Choroid plexus epithelial cell (primary cell): ENCODE data around the gene MTHFD1L.

Experiments
- DNase-seq: peaks from one replicate; pipeline ENCODE4 v3.0.0-alpha.2; 2010; ENCODE audit warnings: low read depth
- H3K4me3 ChIP-seq: 2 replicates; pipeline ENCODE4 v1.5.1; 2011; ENCODE audit warnings: low read depth, mild to moderate bottlenecking, control low read depth, low read length, moderate library complexity
- CTCF ChIP-seq: conservative IDR thresholded peaks from 2 replicates; pipeline ENCODE4 v1.5.1; 2011; ENCODE audit warnings: low read depth, mild to moderate bottlenecking, control low read depth, inconsistent platforms, low read length, moderate library complexity

MTHFD1L gene

GRCh38 chr6:151067684-151068596 lies 202.4 kb downstream of the MTHFD1L start:
- peak; percentile 98 for DNase-seq
- H3K4me3 ChIP-seq, result no peak overlapping the region
- TF ChIP-seq CTCF, result no peak

DNA sequence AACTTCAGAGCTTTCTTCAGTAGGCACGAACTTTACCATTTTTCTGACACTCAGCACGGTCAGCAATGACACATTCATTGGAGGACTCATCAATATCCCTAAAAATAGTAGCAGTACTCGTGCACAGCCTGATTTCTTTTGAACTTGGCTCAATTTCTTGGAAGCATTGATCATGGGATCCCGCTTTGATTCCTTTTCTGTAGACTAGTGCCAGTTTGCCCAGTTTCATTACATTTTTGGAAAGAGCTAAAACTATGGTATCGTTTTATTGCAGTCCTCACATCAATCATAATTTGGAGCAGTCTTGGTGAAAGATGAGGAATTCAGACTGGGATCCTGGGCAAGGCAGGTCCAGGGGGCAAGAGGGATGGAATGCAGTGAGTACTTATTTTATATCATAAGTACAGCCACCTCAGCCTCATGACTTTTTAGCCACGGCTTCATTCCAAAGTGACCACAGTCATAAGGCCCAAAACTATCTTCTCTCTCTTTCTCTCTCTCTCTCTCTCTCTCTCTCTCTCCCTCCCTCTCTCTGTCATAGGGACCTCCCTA lies 203.3 kb downstream of the MTHFD1L start:
- no peak for TF ChIP-seq CTCF
- peak; percentile 75 for DNase-seq
- H3K4me3 ChIP-seq, result no peak overlapping the region

GRCh38 chr6:151069641-151070040 lies 204.1 kb downstream of the MTHFD1L start:
- no peak for TF ChIP-seq CTCF
- no peak overlapping the region for H3K4me3 ChIP-seq
- no peak for DNase-seq

DNA sequence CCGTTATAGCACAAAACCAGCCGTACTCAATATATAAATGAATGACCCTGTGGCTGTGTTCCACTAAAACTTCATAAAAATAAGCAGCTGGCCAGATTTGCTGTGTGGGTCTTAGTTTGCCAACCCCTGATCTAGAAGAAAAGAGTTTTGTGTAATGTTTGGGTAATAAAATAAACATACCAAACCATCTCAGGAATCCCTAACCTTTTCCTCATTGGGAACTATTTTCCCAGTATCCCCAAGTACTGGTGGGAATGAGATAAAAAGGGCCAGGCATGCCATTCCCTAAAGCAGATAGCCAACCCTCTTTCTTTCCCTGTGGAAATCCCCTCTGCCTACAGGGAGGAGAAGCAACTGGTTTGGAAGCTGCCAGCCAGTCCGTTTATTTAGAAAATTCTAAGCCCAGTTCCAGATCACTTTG lies 205.1 kb downstream of the MTHFD1L start:
- TF ChIP-seq CTCF, result no peak

GRCh38 chr6:151071295-151071694 lies 205.8 kb downstream of the MTHFD1L start:
- TF ChIP-seq CTCF, result no peak
- DNase-seq, result peak; percentile 97
- H3K4me3 ChIP-seq, result peak overlapping the region; percentile 4

More for the DNA sequence above, 205.1 kb downstream of the MTHFD1L start:
- peak; percentile 44 for DNase-seq
- H3K4me3 ChIP-seq, result no peak overlapping the region

DNA sequence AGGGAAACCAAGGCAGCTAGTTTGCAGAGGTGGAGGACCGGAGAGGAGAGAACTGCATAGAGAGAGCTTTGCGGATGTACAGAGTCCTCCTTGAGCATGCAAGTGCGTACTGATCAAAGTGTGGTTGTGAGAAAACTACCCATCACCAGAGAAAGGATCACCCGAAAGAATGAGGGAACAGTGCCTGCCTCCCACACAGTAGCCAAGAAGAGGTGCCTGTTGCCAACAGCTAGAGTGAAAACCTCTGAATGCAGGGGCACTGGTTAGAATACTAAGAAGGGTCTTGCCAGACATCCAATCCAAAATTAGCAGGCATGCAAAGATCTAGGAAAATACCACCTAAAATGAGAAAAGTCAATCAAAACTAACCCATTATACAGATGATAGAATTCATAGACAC lies 207.6 kb downstream of the MTHFD1L start:
- no peak for DNase-seq
- no peak overlapping the region for H3K4me3 ChIP-seq
- TF ChIP-seq CTCF, result no peak
